GM21576 (cell line): ENCODE results near the gene TMEM165.
A peak's percentile ranks its signal among the peaks of the same experiment; 100 is the strongest.

Source experiments
- ATAC-seq: cut with Tn5 transposase; IDR thresholded peaks from one replicate; pipeline ENCODE4 v1.9.1; 2021; ENCODE audit warnings: mild to moderate bottlenecking, moderate library complexity; ENCODE audit not compliant: unreplicated experiment

Gene TMEM165

DNA sequence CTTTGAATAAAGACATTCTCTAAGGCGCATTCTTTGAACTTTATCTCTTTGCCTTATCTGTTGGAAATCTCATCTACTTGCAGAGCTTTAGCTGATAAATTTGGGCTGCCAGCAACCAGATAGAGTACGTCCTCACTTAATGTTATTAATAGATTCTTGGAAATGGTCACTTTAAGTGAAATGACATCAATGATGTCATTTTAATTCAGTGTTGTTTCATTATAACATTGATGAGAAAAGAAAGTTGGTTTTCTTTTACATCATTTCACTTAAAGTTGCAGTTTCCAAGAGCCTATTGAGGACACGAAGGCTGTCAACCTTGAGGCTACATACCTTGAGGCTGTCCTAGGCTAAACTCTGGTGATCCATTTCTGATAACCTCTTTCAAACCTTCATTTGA, 9.3 kb downstream of the TMEM165 start:
- ATAC-seq: no peak

DNA sequence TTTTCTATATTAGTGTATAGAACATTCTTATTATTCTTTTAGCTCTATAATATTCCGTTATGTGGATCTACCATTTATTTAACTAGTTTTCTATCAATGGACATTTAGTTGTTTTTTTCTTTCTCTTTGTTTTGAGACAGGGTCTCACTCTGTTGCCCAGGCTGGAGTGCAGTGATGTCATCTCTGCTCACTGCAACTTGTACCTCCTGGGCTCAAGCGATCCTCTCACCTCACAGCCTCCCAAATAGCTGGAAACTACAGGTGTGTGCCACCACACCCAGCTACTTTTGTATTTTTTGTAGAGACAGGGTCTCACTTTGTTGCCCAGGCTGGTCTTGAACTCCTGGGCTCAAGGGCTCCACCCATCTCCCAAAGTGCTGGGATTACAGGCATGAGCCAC, 10.8 kb downstream of the TMEM165 start:
- no peak for ATAC-seq

DNA sequence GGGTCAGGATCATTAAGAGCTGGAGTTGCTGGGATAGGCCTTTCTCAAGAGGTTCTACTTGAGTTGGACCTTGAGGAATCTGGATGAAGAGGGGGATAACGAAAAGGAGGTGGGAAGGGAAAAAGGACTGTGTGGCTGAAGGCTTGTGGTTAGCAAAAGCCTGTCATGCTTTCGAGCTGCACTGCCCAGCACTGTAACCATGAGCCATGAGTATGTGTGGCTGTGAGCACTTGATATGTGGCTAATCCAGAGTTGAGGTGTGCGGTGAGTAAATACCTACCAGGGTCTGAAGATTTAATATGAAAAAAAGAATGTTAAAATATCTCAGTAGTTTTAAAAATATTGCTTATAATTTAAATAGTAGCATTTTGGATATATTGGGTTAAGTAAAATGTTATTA, 11.4 kb downstream of the TMEM165 start:
- no peak for ATAC-seq

DNA sequence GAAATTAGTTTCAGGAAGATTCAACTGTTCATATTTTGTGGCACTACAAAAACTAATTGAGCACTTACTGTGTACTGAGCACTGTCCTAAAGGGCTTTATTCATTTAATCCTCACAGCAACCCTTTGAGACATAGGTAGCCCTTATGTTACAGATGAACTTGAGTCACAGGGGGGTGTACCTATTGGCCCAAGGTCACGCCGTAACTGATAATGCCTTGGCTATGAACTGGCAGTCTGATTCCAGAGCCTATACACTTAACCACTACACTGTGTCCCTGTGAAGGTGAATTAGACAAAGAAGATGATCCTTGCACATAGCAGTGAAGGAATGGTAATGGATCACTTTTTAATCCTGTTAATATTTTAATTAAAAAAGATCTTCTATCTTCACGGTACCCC, 12.0 kb downstream of the TMEM165 start:
- ATAC-seq: no peak

DNA sequence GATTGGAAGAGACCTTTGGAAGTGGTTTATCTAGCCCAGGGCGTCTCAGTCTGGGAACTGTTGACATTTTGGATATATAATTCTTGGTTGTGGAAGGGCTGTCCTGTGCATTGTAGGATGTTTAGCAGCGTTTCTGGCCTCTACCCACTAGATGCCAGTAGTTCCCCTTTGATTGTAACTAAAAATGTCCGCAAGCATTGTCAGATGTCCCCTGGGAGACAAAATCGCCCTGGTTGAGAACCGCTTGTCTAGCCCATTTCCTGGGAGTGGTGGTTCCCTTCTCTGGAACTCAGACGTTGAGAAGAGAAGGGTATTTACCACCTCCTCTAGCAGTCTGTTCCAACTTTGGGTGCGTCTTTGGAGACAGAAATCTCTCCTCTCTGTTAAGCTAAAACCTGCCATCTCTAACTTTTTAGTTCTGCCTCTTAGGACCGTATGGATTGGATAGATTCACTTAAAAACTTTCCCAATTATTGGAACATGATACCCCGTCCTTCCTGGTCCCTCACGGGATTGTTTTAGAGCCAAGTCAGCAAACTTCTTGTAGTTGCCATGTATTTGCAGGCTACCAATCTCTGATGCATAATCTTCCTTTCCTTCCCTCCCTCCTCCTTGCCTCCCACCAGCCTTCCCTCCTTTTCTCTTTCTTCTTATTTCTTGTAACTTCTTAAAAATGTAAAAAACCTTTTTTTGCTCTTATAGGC, 13.9 kb downstream of the TMEM165 start:
- peak; percentile 84 for ATAC-seq

DNA sequence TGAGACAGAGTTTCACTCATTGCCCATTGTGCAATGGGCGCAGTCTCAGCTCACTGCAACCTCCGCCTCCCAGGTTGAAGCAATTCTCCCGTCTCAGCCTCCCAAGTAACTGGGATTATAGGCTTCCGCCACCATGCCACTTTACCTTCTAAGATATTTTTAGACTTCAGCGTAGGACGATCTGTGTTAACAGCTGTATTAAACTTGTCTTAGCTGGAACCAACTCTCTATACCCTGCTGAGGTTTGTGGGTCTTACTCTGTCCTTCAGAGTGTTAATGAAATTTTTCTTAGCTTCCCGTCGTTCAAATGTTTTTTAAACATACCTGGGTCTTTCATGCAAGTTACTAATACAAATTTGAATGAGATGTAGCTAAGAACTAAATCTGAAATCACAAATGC, 14.7 kb downstream of the TMEM165 start:
- ATAC-seq: no peak

DNA sequence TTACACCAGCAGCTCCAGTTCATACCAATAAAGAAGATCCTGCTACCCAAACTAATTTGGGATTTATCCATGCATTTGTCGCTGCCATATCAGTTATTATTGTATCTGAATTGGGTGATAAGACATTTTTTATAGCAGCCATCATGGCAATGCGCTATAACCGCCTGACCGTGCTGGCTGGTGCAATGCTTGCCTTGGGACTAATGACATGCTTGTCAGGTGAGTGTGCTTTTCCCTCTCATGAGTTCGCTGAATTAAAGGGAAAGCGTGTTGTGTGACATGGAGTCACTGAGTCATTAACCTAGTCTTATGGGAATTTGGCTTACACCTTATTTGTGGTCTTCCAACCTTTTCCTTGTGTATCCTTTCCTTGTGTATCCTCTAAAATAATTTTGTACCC, 15.9 kb downstream of the TMEM165 start:
- ATAC-seq: no peak

DNA sequence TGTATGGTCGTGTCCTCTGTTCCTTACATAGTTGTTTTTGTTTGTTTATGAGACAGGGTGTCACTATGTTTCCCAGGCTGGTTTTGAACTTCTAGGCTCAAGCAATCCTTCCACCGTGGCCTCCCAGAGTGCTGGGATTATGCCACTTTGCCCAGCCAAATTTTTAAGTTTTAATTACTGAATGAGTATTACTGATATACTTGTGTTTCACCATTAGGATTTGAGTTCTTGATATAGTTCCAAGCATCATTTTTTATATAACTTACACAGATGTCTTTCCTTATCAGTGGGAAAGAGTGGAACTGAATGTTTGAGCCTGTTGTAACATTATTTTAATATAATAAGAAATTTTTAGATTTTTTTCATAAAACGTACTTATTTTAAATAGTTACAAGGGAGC, 20.4 kb downstream of the TMEM165 start:
- no peak for ATAC-seq

DNA sequence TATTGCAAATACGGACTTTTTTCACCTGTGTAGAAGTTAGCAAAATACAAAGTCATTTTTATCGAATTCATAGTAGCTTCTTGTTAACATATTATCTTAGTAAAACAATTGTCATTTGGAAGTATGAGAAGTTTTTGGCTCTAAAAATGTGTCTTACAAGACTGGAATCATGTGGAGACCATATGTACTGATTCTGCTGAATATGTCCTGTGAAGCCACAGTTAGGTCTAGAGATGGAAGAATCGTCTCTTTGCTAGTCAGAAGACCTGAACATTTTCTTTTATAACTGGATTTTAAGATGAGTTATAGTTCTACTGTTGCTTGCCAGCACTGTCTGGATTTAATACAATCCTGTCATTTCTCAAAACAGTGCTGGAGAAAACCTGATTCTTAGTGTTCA, 29.0 kb downstream of the TMEM165 start:
- ATAC-seq: no peak

DNA sequence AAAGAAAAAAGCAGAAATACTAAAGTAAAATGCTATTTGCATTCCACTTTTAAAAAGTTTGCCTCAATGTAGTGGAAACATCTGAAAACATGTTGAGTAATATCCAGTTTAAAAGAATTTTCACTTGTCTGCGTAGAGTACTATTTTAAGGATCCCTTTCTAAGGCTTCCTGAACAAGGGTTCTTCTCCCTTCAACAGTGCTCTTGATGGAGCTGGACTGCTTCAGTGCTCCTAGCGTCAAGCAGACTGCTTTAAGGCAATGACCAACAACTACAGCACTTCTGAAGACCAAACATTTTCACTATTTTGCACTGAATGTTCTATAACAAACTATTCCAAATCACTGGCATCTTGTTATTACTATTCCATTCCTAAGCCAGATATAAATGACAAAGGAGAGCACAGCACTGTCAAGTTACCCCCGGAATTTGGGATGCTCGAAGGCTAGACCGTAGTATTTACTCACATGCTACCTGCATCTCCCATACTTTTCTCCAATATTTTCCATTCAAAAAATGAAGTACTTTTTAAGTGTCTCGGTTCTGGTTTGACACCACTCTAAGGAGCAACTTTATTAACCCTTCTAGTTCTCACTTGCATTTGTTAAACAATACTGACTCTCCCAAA, 36.1 kb downstream of the TMEM165 start:
- ATAC-seq: no peak

DNA sequence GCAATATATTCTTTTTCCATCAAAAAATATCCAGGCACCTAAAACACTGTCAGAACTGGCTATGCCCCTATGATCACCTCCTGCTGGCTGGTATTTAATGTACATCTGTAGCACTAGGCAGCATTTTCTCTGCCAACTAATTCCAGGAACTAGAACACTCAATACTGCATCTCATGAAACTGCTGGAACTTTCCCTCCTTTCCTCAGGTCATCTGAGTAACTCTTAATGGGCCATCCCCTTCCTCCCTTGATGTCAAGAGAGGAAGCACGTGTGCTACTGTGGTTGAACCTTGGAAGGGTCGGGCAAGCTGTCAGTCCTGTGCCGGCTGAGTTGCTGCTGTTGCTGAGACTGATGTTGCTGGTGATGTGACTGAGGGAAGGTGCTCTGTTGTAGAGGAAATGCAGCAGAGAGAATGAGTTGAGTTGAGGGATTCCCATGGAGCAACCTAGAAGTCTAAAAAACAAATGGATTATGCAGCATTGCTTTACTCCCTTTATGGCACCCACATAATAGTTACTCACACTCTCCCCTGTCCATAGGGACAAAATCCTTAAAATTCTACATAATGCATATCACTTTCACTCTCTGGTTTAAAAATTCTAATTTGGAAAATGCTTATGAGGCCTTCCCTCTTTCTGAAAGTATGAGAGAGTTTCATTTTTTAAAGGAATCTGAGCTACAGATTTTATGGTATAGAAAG, 39.5 kb downstream of the TMEM165 start:
- ATAC-seq: peak; percentile 66

DNA sequence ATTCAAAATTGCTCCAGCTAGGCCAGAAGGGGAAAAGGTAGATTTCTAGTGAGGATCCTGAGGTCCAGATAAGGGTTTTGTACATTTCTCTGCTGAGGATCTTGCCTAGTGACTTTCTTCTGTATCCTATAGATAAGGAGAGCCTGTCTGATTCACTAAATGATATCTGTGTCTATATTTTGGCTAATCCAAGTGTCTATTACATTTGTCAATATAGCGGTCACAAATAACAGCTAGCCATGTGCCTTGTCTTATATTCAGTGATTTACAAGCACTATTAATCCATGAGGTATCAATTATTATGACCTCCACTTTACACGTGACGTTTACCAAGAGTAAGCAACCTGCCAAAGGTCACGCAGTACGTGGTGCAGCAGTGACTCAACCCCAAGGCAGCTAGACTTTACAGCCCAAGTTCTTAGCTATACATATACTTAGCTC, 41.6 kb downstream of the TMEM165 start:
- no peak for ATAC-seq

DNA sequence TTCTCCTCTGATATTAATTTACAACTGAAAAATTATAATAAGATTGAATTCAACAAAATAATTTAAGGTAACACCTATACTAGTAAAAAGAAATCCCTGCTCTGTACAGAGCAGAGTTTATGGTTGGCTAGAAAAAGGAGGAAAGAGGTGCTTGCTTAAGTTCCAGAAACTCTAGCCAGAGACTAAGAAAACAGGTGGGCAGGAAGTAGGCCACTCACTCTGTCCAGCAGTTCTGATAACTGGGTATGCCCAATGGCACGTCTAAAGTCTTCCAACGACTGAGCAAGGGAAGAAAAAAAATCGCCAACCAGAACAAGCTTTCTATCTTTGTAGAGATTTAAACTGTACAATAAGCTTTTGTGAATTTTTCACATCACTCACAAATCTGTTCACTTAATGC, 42.1 kb downstream of the TMEM165 start:
- ATAC-seq: no peak

DNA sequence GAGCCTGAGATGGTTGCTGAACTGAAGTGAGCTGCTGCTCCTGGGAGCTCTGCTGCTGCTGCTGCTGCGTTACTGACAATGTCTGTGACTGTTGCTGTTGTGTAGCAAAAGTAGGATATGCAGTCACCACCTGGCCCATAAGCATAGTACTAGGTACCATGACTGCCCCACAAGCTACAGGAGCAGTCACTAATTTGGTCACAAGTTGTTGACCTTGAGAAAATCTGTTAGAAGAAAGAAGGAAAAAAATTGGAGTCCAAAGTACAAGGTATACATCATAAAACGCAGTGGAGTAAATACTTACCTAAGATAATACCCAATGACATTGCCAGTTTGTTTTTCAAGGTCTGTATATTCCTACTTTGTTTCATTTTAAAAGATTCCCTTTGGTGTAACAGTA, 42.6 kb downstream of the TMEM165 start:
- no peak for ATAC-seq

DNA sequence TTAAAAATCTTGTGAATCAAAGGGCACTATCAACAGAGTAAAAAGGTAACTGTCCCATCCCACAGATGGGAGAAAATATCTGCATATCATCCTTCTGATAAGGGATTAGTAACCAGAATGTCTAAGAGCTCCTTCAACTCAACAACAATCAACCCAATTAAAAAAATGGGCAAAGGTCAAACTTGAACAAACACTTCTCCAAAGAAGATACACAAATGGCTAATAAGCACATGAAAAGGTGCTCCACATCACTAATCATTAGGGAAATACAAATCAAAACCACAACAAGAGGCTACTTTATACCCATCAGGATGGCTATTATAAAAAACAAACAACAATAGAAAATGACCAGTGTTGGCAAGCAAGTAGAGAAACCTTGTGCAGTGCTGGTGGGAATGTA, 43.3 kb downstream of the TMEM165 start:
- ATAC-seq: no peak

DNA sequence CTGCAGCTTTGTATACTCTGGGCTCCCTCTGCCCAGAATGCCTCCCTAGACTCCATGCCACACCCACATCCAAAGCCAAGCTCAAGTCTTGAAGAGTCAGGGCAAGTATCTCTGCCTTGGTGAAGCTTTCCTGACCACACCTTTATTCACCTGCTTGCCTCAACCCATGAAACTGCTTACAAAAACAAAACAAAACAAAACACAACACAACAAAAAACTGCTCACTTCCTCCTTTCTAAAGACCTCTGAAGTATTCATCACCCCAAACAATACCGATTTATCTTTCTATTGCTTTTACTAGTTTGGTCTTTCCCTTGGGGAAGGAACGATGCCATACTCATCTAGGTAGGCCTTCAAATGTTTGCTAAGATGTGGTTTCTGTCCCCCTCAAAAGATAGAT, 45.0 kb downstream of the TMEM165 start:
- no peak for ATAC-seq

DNA sequence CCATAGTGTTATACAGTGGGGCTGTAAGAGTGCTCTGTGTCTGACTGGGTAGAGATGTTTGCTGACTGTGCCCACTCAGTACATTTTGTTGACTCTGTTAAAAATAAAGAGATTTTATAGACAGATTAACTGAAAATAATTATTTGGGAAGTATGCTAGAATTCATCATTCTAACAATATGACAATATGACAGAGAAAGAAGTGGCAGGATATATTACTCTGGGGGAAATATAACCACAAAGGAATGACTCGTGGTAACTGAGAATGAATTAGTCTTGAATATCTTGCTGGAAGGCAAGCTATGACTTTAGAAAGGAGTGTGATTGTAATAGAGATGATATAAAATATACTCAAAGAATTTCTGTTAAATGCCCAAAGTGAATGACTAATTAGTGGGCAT, 46.8 kb downstream of the TMEM165 start:
- no peak for ATAC-seq

DNA sequence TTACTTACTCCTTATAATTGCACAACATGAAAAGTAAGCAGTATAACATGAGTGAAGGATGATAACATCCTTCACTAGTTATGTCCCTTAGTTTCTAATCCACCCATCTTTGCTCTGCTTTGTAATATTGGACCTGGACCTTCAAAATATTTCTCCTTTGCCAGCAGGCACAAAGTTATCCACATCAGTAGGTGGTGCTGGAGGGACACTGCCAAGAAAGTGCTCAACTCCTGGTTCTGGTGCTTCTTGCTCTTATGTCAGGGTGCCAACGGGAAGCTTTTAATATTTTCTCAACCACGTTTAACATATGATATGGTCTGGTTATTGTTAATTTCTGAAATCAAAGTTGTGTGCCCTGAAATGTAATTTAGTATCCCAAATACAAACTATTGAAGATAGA, 49.1 kb downstream of the TMEM165 start:
- no peak for ATAC-seq

DNA sequence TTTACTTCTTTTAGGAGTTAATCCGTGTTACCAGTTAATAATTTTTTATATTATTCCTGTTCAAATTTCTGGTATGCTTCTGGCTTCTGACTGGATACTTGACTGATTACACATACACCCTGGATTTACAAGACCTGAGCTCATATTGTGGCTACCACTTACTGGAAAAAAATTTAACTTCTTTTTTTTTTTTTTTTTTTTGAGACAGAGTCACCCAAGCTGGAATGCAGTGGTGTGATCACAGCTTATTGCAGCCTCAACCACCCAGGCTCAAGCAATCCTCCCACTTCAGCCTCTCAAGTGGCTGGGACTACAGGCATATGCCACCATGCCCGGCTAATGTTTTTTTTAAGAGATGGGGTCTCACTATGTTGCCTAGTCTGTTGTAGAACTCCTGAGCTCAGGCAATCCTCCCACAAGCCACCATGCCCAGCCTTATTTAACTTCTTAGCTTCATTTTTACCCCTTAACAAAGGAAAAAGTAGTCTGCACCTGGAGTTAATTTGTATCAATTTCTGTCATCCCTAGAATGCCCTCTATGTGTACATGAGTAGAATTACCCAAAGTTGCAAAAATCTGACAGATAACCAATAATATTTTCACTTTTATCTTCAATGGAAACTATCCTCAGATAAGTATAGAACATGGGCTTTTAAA, 50.3 kb downstream of the TMEM165 start:
- no peak for ATAC-seq

DNA sequence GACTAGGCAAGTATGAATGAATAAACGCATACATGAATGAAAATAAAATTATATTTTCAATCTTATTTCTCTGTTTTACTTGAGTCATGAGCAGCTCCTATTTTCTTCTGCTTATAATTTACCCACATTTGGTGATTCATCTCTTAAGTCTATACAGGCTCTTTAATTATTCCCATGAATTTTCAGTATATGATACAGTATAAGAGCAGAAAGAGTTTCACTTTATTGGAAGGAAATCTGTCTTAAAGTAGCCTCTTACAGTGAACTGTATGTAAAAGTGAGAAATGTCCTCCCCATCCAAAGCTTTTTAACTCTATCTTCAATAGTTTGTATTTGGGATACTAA, 50.8 kb downstream of the TMEM165 start:
- no peak for ATAC-seq

DNA sequence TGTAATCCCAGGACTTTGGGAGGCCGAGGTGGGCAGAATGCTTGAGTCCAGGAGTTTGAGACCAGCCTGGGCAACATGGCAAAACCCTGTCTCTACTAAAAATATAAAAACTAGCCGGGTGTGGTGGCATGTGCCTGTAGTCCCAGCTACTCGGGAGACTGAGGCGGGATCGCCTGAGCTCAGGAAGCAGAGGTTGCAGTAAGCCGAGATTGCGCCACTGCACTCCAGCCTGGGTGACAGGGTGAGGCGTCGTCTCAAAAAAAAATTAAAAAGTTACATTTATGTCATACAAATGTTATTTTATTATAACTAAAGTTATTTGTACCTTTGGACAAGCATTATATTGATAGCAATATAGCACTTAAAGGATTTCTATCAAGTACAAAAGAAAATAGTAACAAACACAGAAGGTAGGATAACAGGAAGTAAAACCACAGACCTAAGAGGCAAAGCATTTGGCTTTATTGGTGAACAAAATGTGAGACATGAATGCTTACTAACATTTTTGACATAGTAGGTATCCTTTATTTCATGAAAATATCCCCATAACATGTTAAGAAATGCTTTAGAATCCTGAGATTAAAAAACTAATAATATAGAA, 51.5 kb downstream of the TMEM165 start:
- no peak for ATAC-seq
